ENCODE results near the gene NFKBIA. TPM values are rescaled to one million over a fixed set of nuclear protein-coding genes. Genes with fewer than 3 reads are reported as not detected.

The NFKBIA gene
- total RNA-seq, 1 donor from 2014 or later, result 78.0 TPM

DNA sequence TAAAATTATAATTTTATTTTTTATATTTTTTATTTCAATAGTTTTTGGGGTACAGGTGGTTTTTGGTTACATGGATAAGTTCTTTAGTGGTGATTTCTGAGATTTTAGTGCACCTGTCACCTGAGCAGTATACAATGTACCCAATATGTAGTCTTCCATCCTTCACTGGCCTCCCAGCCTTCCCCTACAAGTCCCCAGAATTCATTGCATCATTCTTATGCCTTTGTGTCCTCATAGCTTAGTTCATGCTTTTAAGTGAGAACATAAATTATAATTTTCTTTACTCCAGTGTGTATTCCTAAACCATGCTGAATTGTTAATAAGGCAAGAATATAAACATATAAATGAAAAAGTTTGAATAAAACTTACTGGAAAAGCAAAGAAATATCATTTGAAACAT lies 19.1 kb upstream of the NFKBIA start:
- no peak overlapping the region for H3K27ac ChIP-seq (replicated peaks)
- intact Hi-C loops (cut with micrococcal nuclease), result no loop called here
- DNase-seq, result no peak
- TF ChIP-seq, protein P1, sequence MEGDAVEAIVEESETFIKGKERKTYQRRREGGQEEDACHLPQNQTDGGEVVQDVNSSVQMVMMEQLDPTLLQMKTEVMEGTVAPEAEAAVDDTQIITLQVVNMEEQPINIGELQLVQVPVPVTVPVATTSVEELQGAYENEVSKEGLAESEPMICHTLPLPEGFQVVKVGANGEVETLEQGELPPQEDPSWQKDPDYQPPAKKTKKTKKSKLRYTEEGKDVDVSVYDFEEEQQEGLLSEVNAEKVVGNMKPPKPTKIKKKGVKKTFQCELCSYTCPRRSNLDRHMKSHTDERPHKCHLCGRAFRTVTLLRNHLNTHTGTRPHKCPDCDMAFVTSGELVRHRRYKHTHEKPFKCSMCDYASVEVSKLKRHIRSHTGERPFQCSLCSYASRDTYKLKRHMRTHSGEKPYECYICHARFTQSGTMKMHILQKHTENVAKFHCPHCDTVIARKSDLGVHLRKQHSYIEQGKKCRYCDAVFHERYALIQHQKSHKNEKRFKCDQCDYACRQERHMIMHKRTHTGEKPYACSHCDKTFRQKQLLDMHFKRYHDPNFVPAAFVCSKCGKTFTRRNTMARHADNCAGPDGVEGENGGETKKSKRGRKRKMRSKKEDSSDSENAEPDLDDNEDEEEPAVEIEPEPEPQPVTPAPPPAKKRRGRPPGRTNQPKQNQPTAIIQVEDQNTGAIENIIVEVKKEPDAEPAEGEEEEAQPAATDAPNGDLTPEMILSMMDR (IDR thresholded peaks at IDR 0.05; ENCODE audit: borderline replicate concordance), result no peak
- H3K36me3 ChIP-seq, result no peaks in the 10 kb centered on the region
- H3K4me3 ChIP-seq, result no peak overlapping the region
- peaks cover 4% of the 10 kb centered on the region for H3K4me1 ChIP-seq
- H3K27me3 ChIP-seq (ENCODE audit: low read depth), result no peaks in the 10 kb centered on the region
- H3K9me3 ChIP-seq (replicated peaks), result peaks cover 8% of the 10 kb centered on the region

DNA sequence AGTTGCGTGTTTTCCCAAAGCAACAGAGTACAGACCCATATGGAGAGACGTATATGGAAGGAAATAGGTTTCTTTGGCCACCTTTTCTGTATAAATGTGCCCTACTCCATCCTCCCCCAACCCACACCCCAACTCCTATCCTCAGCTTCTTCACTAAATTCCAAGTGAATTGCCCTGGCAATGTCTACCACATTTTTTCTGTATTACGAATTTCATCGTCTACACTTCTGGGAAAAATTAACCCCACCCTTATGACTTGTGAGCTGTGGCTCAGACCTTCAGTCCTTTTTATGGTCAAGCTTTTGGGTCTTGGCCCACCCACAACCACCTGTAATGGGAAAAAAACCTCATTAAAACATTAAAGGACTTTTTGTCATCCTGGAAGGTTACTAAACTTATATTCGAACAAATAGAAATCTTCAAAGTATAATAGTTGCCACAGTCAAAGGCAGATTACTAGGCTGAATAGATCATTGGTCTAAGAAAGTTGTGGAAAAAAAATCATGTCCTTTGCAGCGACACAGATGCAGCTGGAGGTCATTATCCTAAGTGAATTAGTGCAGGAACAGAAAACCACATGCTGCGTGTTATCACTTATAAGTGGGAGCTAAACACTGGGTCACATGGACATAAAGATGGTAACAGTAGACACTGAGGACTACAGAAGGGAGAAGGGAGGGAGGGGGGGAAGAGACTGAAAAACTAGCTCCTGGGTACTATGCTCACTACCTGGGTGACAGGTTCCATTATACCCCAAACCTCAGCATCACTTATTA lies 15.7 kb upstream of the NFKBIA start:
- DNase-seq, result no peak
- H3K36me3 ChIP-seq, result no peaks in the 10 kb centered on the region
- H3K27ac ChIP-seq (replicated peaks), result no peak overlapping the region
- intact Hi-C loops (cut with micrococcal nuclease), result no loop called here
- no peak overlapping the region for H3K4me3 ChIP-seq
- TF ChIP-seq, protein P1 (IDR thresholded peaks at IDR 0.05; ENCODE audit: borderline replicate concordance), result no peak
- no peaks in the 10 kb centered on the region for H3K27me3 ChIP-seq (ENCODE audit: low read depth)
- peaks cover 14% of the 10 kb centered on the region for H3K4me1 ChIP-seq
- H3K9me3 ChIP-seq (replicated peaks), result peaks cover 8% of the 10 kb centered on the region

DNA sequence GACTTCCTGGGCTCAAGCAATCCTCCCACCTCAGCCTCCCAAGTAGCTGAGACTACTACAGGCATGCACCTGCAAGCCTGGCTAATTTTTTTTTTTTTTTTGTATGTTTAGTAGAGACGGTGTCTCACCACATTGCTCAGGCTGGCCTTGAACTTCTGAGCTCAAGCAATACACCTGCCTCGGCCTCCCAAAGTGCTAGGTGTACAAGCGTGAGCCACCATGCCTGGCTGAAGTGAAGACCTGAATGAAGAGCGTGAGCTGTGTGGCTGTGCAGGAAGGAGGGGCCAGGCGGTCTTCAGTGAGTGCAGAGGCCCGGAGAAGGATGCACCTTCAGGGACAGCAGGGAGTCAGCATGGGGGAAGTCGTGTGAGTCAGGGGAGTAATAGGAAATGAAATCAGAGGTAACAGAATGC lies 14.9 kb upstream of the NFKBIA start:
- Histone ChIP-seq H3K4me1 (peaks cover 22% of the 10 kb centered on the region), H3K27ac (replicated peaks) (no peak overlapping the region), H3K4me3 (no peak overlapping the region), H3K36me3 (no peaks in the 10 kb centered on the region), H3K9me3 (replicated peaks) (peaks cover 4% of the 10 kb centered on the region), H3K27me3 (ENCODE audit: low read depth) (no peaks in the 10 kb centered on the region)
- TF ChIP-seq, protein P1 (IDR thresholded peaks at IDR 0.05; ENCODE audit: borderline replicate concordance), result no peak
- intact Hi-C loops (cut with micrococcal nuclease), result loop anchor here (5.0 kb wide), 1 partner anchor 277 kb away; no protein-coding TSS in a partner anchor
- DNase-seq, result no peak

DNA sequence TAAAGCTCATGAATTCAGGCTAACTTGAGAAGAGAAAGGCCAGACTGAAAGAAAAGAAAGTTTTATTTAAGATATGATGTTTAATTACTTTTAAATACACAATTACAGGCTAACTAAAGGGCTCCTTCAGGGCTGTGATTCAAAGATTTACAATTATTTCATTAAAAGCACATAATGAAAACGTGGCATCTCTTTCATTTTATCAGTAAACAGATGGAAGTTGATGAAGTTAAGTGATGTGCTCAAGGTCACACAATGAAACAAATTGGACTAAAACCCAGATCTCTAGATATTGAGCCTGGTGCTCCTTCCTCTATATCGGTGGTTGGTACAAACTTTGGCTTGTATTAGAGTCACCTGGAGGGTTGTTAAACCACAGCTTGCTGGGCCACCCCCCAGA lies 13.5 kb upstream of the NFKBIA start:
- TF ChIP-seq, protein P1 (IDR thresholded peaks at IDR 0.05; ENCODE audit: borderline replicate concordance), result no peak
- Histone ChIP-seq H3K36me3 (no peaks in the 10 kb centered on the region), H3K9me3 (replicated peaks) (no peaks in the 10 kb centered on the region), H3K27ac (replicated peaks) (no peak overlapping the region), H3K27me3 (ENCODE audit: low read depth) (no peaks in the 10 kb centered on the region), H3K4me3 (no peak overlapping the region), H3K4me1 (peaks cover 35% of the 10 kb centered on the region)
- DNase-seq, result no peak
- intact Hi-C loops (cut with micrococcal nuclease), result loop anchor here (5.0 kb wide), 1 partner anchor 276 kb away; no protein-coding TSS in a partner anchor

DNA sequence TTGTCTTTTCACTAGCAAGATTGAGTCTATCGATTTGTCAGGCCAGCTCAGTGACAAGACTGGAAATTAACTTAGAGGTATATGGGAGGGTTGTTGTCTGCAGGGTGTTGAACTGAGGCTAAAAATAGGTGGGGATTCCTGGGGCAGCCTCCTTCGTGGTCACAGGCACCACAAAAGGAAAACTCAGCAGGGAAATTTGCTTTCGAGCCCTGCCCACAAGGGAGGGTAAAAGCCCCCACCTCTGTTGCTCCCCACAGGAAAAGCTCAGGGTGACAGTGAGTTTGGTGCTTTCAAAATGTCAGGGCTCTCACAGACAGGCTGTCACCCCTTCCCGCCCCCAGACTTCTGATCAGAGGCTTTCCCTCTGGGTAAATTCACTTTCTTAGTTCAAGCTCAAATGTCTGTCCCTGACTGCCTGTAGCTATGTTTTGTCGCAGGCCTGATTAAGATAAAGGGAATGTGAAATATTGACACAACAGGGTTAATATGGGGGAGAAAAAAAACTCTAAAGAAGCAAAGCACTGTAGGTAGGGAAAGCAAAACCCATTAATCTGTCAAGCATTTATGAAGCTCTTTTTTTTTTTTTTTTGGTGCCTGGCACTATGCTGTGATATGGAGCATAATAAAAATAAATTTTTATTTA lies 11.7 kb upstream of the NFKBIA start:
- H3K4me1 ChIP-seq, result peaks cover 48% of the 10 kb centered on the region
- intact Hi-C loops (cut with micrococcal nuclease), result loop anchor here (5.0 kb wide), 1 partner anchor 274 kb away; no protein-coding TSS in a partner anchor
- H3K9me3 ChIP-seq (replicated peaks), result no peaks in the 10 kb centered on the region
- DNase-seq, result no peak
- H3K27me3 ChIP-seq (ENCODE audit: low read depth), result no peaks in the 10 kb centered on the region
- no peaks in the 10 kb centered on the region for H3K36me3 ChIP-seq
- no peak overlapping the region for H3K4me3 ChIP-seq
- peak overlapping the region; percentile 78 for H3K27ac ChIP-seq (replicated peaks)
- TF ChIP-seq, protein P1 (IDR thresholded peaks at IDR 0.05; ENCODE audit: borderline replicate concordance), result no peak
